ENCODE data around the gene MIA3.
A peak's percentile ranks its signal among the peaks of the same experiment; 100 is the strongest.
"Not testable (repeated sequence)": the region's sequence is repeated elsewhere in the genome, so short reads cannot be mapped to it uniquely, and the experiment has no call there.

Gene MIA3

DNA sequence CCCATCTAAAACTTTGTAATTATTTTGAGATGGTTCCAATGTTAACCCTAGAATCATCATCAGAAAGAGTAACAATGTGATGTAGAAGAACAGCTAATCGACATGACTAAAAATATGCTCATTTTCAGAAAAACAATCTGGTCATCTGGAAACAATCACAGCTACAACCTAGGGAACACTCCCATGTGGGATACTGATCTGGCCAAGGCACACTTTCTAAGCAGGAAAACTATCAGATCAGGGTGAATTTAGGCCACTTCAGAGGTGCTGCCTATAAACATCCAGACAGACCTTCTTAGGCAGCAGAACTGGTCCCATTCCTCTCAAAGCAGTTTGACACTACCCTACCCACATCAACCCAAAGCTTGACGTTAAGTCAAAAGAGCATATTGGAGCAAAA lies 51.2 kb downstream of the MIA3 start:
- DNase-seq (ENCODE audit: low spot score): not testable (repeated sequence)

DNA sequence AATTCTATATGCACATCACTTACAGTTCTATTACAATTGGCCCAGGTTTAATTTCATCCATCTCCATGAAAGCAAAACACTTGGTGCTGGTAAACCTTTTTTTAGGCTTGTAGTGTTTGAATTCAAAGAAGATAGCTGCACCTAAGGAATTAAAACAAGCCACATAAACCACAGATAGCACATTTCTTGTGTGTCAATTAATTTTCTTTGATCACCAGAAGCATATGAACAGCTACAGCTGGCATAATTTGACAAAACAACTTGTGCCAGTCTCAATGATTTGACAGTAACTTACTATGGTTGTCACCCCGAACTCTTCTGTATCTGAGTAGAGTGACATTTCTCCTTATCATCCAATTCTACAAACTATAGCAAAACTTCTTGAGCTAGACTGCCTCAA lies 52.2 kb downstream of the MIA3 start:
- DNase-seq (ENCODE audit: low spot score): no peak

DNA sequence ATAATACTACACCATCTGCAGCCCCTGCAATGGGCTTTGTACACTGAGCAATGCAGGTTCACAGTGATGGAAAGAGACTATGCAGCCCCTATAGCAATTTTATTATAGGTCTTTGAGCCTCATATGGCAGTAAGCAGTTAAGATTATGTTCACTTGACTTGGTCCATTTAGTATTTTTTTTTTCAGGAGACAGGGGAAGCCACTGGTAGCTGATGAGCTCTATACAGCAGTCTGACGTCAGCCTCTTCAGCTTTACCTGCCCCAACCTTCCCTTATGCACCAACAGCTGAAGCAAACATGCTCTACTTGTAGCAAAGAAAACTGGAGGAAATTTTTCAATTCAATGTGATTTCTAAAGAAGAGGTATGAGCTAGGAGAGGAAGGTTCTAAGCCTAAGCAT lies 62.2 kb downstream of the MIA3 start:
- no peak for DNase-seq (ENCODE audit: low spot score)

DNA sequence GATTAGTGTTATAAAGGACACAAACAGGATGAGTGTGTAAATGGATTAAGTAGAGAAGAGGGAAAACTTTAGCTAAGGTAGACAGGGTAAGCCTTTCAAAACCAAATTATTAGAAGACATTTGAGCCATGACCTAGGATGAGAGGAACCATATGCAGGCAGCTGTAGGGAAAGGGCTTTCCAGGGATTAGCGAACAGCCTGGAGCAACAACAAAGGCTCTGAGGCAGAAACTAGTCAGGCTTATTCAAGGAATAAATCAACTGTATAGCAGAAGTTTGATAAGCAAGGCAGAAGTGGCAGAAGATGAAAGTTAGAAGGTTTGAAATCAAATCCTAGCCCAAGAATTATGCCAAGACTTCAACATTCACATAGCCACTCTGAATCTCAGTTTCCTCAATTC lies 73.1 kb downstream of the MIA3 start:
- peak; percentile 41 for DNase-seq (ENCODE audit: low spot score)

DNA sequence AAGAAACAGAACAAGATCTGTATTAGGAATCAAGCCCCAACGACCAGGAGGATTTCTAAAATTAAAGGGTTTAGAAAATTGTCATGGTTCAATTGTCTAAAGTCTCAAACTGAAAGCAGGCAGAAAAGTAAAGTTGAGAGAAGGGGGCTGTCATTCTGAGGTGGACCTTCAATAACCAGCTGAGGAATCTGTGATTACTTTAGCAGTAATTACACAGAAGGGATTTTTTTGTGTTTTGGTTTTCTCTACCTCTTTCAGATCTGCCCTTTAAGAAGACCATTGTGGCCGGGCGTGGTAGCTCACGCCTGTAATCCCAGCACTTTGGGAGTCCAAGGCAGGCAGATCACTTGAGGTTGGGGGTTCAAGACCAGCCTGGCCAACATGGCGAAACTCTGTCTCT lies 77.0 kb downstream of the MIA3 start:
- no peak for DNase-seq (ENCODE audit: low spot score)

DNA sequence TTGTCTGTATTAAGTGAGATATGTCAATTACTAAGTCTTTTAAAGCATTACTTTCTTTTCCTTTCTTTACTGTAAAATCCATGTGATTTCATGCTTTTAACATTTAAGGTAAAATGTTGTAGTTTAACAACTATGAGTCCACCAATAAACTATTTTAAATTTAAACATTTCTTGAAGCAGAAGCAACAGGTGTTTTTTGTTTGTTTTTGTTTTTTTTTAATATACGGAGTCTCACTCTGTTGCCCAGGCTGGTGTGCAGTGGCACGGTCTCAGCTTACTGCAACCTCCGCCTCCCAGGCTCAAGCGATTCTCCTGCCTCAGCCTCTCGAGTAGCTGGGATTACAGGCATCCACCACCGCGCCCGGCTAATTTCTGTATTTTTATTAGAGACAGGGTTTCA lies 78.8 kb downstream of the MIA3 start:
- no peak for DNase-seq (ENCODE audit: low spot score)

DNA sequence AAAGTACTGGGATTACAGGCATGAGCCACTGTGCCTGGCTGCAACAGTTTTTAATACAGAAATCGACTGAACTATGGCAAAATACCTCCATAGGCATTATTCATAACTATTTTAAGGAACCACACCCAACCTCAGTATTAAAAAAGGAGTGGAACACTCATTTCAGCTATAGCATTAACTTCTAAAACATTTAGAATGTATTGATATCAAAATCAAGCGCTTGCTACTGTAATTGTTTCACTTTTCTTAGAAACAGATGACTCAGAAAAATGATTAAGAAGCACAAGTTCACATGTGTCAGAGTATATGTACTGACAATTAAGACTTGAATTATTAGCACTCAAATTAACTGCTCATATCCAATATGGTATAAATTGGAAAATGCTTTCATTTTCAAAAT lies 79.3 kb downstream of the MIA3 start:
- no peak for DNase-seq (ENCODE audit: low spot score)

DNA sequence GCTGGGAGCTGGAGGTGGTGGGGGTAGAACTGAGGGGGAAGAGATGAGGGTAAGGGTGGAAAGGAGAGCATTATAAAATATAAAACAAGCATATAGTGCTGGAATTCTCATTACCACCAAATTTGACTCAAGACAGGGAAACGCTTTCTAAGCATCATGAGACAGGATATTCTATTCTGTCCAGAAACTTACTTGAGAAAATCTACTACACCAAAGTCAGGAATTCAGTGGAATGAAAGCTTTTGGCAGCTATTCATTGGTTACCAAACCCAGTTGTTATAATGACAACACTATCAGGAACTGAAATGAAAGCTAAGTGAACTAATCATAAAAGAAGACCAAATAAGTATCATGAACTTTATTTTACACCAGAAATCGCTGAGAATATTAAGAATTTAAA lies 79.9 kb downstream of the MIA3 start:
- DNase-seq (ENCODE audit: low spot score): no peak

DNA sequence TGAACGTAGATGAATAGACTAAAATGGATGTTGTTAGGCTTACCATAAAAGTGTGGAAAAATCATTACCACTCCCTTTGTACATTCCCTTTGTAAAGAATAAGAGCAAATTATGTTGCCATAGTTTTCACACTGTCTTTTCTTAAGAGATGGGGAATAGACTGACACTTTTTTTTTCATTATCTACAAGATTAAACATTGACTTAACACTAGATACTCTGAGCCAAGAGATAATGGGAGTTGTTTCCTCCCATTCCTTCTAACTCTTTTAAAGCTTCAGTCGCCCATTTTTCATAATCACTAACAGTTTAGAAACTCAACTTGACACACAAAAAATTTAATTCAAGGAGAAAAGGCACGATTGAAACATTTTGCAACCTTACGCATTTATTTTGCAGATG lies 84.3 kb downstream of the MIA3 start:
- no peak for DNase-seq (ENCODE audit: low spot score)

DNA sequence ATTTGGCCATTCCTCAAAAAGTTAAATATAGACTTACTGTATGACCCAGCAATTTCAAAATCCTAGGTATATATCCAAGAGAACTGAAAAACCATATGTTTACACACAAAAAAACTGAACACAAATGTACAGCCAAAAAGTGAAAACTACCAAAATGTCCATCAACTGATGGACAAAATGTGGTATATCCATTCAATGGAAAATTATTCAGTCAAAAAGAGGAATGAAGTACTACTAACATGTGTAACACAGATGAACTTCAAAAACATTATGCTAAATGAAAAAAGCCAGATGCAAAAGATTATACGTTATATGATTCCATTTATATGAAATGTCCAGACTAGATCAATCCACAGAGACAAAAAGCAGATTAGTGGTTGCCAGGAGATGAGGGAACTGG lies 86.4 kb downstream of the MIA3 start:
- DNase-seq (ENCODE audit: low spot score): no peak

DNA sequence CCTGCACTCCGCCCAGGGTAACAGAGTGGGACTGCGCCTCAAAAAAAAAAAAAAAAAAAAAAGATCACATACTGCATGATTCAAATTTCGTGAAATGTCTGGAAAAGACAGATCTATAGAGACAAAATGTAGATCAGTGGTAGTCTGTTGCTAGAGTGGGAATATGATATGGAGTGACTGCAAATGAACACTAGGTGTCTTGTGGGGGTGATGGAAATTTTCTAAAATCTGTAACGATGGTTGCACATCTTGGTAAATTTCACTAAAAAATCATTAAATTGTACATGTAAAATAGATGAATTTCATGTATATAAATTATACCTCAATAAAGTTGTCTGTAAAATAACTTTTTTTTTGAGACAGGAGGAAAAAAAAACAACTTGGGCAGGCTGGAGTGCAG lies 88.9 kb downstream of the MIA3 start:
- no peak for DNase-seq (ENCODE audit: low spot score)

DNA sequence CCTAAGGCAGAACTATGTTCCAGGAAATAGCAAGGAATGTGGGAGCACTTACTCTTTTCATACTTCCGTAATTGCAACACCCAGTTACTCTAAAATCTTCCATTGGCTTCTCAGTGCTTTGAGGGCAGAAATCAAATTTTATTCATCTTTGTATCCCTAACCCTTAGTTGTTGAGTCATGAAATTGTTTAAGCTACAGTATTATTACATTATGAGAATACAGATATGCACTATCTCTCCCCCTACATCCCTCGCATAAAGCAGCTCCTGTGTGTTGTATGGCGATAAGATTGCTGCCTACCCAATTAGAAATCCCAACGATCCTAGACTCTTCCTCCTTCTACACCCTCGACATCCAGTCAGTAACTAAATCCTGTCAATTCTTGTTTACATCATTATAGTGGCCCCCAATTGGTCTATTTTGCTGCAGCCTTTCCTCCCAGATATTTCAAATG lies 91.8 kb downstream of the MIA3 start:
- no peak for DNase-seq (ENCODE audit: low spot score)

DNA sequence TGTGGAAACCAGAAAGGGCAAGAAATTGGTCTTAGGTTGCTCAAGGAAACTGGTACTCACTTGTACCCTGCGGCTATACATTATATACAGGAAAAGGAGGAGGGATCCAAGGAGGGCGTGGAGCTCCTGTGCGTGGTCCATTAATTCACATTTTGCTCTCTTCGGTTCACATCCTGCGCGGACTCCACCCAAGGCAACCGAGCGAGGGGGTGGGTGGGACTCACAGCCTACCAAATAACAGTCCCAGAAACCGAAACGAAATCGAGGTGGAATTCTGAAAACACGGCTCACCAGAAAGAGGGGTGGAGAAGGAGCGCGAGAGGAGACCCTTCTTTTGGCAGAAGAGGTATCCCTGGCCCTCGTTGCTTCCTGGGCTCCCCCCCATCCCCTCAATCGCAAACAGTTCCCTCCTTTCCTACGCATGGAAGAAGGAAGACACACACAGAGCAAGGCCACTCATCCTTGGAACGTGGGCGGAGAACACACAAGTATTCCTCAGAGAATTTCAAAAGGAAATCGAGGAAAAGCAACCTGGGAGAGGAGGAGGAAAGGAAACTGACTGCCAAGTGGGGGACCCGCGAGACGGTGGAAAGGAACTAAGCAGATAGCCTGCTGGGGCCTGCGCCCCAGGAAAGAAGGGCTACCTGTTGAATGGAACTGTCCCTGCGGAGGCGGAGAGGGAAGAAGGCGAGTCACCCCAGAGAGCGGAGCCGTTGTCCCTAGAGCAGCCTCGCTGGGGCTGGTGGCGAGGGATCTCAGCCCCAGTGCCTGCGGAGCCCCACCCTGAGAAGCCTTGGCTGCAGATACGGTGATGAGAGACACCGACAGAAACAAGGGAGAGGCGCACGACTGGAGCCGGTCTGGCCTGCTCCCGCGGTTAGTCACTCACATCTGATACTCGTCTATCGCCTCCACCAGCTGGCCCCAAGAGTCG lies 93.7 kb downstream of the MIA3 start:
- DNase-seq (ENCODE audit: low spot score): peak; percentile 72

DNA sequence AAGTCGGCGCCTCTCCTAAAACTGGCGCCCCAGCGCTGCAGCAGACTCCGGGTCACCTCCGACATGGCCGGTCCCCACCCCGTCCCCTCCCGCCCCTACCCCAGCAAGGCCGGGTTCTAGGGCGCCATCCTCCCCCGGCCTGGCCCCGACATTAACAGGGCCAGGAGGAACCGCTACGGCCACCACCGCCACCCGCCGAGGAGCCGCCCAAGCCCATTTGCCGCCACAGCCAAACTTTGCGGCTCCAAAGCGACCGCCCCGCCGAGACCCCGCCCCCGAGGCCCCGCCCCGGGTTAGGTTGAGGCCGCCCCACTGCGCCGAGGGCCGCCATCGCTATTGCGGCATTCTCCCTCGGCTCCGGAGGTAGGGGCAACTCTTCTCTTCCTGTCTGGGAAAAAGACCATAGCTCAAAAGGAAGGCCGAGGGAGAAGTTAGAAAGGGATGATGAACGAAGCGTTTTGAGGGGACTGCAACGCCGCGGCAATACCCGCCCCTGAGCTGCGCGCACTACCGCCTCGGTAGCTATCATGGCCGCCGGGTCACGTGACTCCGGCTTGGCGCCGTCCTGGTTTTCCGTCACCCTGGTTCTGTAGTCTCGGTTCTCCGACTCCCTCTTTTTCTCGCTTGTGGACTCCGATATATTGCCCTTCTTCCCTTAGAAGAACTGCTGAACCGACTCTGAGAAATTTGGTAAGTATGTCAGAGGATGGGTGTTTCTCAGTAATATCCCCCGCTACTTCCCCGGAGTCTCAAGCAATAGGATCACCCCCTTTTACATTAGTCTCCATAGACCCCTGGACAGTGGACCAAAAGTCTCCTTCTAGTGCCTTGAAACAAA lies 94.6 kb downstream of the MIA3 start, which contains the start of the genes AIDA and BROX:
TSS of gene AIDA (minus strand) at position 239 of the 838 bp plus-strand sequence. CDS start at position 65, 174 bp downstream.
TSS of gene BROX (plus strand) at position 312 of the 838 bp plus-strand sequence. CDS start 3,136 bp downstream, outside the sequence.
- peak; percentile 97 for DNase-seq (ENCODE audit: low spot score)

DNA sequence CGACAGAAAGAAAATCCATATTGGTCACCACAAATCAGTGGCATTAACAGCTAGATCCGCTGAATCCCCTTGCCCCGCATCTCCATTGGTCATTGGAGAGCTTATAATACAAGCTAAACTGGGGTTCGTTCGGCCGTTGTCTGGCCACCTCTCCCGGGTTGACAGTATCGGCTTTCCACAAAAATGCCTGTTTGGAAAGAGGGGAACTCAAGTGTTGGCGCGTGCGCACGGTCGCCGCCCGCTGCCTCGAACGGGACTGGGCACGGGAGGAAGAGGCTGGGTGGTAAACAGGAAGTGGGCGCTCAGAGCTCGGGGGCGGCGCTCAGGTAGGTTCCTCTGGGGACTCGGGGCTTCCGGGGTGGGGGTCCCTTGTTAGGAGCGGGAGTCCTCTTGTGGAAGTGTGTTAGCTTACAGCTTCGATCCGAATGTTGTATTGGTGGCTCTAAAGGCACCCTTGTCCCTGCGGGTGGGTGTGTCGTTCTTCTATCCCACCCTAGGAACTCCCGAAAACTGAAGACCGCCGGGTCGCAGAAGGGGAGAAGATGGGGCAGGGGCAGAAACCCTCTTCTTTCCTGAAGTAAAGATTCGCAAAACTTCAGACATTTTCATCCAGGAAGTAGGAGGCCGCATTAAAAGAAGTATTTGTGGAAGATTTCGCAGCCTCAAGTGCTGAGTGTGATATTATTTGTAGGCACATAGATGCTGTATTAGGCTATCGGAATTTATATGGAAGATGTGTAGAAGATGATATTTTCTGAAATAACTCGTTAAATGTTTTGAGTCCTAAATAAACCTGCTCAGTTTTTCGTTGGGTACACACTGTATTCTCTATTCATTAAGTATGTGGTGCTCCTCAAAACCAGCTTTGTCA lies 95.4 kb downstream of the MIA3 start:
- peak; percentile 97 for DNase-seq (ENCODE audit: low spot score)

DNA sequence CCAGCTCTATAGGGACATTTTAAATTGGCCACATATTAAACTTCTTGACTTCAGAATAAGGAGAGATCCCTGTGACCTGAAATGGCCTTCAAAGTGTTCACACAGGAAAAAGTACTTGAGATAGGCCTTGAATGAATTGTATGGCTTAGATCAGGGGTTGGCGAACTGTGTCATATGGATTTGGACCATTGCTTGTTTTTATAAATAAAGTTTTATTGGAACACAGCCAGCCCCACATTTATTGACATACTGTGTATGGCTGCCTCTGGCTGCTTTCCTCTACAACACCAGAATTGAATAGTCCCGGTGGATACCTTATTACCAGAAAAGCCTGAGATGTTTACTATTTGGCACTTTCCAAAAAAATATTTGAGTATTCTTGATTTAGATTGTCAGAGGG lies 98.5 kb downstream of the MIA3 start:
- no peak for DNase-seq (ENCODE audit: low spot score)
